HCT116 (cell line): ENCODE results near the gene SERGEF. TPM values are rescaled to one million over a fixed set of nuclear protein-coding genes. Genes with fewer than 3 reads are reported as not detected.

ENCODE experiments used
- ATAC-seq: fragments of 200-7000 bp; cut with Tn5 transposase; 2 replicates; pipeline ENCODE4 v1.9.1; 2020; ENCODE audit warnings: mild to moderate bottlenecking, moderate library complexity
- BruUV-seq: library from RNA; stranded (reverse); fragments of 400-500 nt; replicated peaks from 2 replicates; lab custom pipeline; 2021; lab: Mats Ljungman, UMichigan
- CTCF ChIA-PET: fragments of 300-600 bp; sonication (Branson Sonifier 250); formaldehyde crosslinking; loops from one replicate; lab custom pipeline; 2021; ENCODE audit warnings: antibody characterized with exemption; lab: Charles Lee
- POLR2A ChIA-PET: fragments of 300-600, 350-600 bp; sonication (Branson Sonifier 250); formaldehyde crosslinking; loops from one replicate; lab custom pipeline; 2021; ENCODE audit warnings: antibody characterized with exemption; lab: Charles Lee
- RAD21 ChIA-PET, 2 experiments: fragments of 300-600 bp; sonication (Branson Sonifier 250); formaldehyde crosslinking; loops; one replicate each; lab custom pipeline; 2023; ENCODE audit warnings: low total read pairs in 2 of 2; ENCODE audit not compliant: uncharacterized antibody in 2 of 2, unreplicated experiment in 2 of 2, low non-redundant PET in 1 of 2; lab: Charles Lee
- DNase-seq: peaks from one replicate; pipeline ENCODE4 v3.0.0-alpha.2; 2010; ENCODE audit warnings: low read depth, low spot score
- H2AFZ ChIP-seq: fragments of 200-600 bp; shearing (Covaris generic), sonication (generic); 2 replicates; pipeline ENCODE4 v1.6.1; 2017; ENCODE audit warnings: low read depth, mixed run types, mixed read lengths, antibody characterized with exemption, low read length; ENCODE audit not compliant: poor library complexity, severe bottlenecking
- H3K27ac ChIP-seq: 2 replicates; pipeline ENCODE4 v1.5.1; 2012; ENCODE audit warnings: low read depth, low read length
- H3K27me3 ChIP-seq: fragments of 200-600 bp; sonication (generic); 2 replicates; pipeline ENCODE4 v1.6.1; 2016; ENCODE audit warnings: mixed run types, low read length, mixed read lengths; ENCODE audit not compliant: insufficient read depth
- H3K36me3 ChIP-seq, 2 experiments: fragments of 200-500 bp in 1 of 2; fragments of 200-600 bp in 1 of 2; sonication (Bioruptor generic) in 1 of 2; sonication (generic) in 1 of 2; 2 replicates each; pipeline versions ENCODE4 v1.5.1 to v1.6.1; 2014 to 2016; ENCODE audit warnings: low read length in 2 of 2, inconsistent platforms in 1 of 2, mixed read lengths in 1 of 2, mixed run types in 1 of 2; ENCODE audit not compliant: insufficient read depth in 2 of 2, control insufficient read depth in 1 of 2
- H3K4me1 ChIP-seq, 2 experiments: fragments of 200-600 bp in 1 of 2; sonication (generic) in 1 of 2; 2 replicates each; pipeline versions ENCODE4 v1.5.1 to v1.6.1; 2012 to 2017; ENCODE audit warnings: low read length in 2 of 2, inconsistent platforms in 1 of 2, mild to moderate bottlenecking in 1 of 2, mixed read lengths in 1 of 2, mixed run types in 1 of 2, moderate library complexity in 1 of 2; ENCODE audit not compliant: insufficient read depth in 2 of 2, control insufficient read depth in 1 of 2
- H3K4me2 ChIP-seq: fragments of 200-600 bp; sonication (generic); 2 replicates; pipeline ENCODE4 v1.6.1; 2017; ENCODE audit warnings: mixed run types, low read length, mixed read lengths
- H3K4me3 ChIP-seq, 2 experiments: fragments of 200-600 bp in 1 of 2; sonication (generic) in 1 of 2; replicated peaks in 1 of 2; 2 replicates each; pipeline ENCODE4 v1.5.1; 2011 to 2016; ENCODE audit warnings: low read length in 2 of 2, control low read depth in 1 of 2, low read depth in 1 of 2, mild to moderate bottlenecking in 1 of 2, mixed read lengths in 1 of 2, mixed run types in 1 of 2
- H3K79me2 ChIP-seq: fragments of 200-600 bp; sonication (generic); 2 replicates; pipeline ENCODE4 v1.6.1; 2017; ENCODE audit warnings: mild to moderate bottlenecking, mixed run types, low read length, moderate library complexity, mixed read lengths; ENCODE audit not compliant: insufficient read depth
- H3K9ac ChIP-seq: fragments of 200-600 bp; sonication (generic); 2 replicates; pipeline ENCODE4 v1.6.1; 2016; ENCODE audit warnings: low read length, mixed read lengths
- H3K9me2 ChIP-seq: fragments of 200-600 bp; sonication (generic), shearing (Covaris generic); 2 replicates; pipeline ENCODE4 v1.6.1; 2017; ENCODE audit warnings: mixed run types, mild to moderate bottlenecking, moderate library complexity; ENCODE audit not compliant: insufficient read depth
- H3K9me3 ChIP-seq, 2 experiments: fragments of 200-500 bp in 1 of 2; fragments of 200-600 bp in 1 of 2; sonication (Bioruptor generic) in 1 of 2; sonication (generic) in 1 of 2; 2 replicates each; pipeline ENCODE4 v1.6.1; 2014 to 2017; ENCODE audit warnings: low read length in 2 of 2, mixed read lengths in 2 of 2, inconsistent platforms in 1 of 2, low read depth in 1 of 2, mild to moderate bottlenecking in 1 of 2, mixed run types in 1 of 2, moderate library complexity in 1 of 2; ENCODE audit not compliant: control insufficient read depth in 1 of 2, insufficient read depth in 1 of 2
- H4K20me1 ChIP-seq: fragments of 200-600 bp; sonication (generic), shearing (Covaris generic); 2 replicates; pipeline ENCODE4 v1.6.1; 2017; ENCODE audit warnings: mixed run types, mild to moderate bottlenecking, moderate library complexity; ENCODE audit not compliant: insufficient read depth
- CBX3 ChIP-seq: IDR thresholded peaks from 2 replicates; pipeline ENCODE4 v1.6.1; 2012; ENCODE audit warnings: low read depth
- CEBPB ChIP-seq: IDR thresholded peaks from 2 replicates; pipeline ENCODE4 v1.6.1; 2012; ENCODE audit warnings: low read depth
- ELF1 ChIP-seq: IDR thresholded peaks from 2 replicates; pipeline ENCODE4 v1.6.1; 2012; ENCODE audit warnings: low read depth, borderline replicate concordance
- EZH2 ChIP-seq: fragments of 200-600 bp; sonication (generic); IDR thresholded peaks from 2 replicates; pipeline ENCODE4 v1.6.1; 2017; ENCODE audit warnings: antibody characterized with exemption, mixed run types
- EZH2phosphoT487 ChIP-seq: fragments of 200-600 bp; IDR thresholded peaks from 2 replicates; pipeline ENCODE4 v1.6.1; 2018; ENCODE audit warnings: antibody characterized with exemption, borderline replicate concordance
- FOSL1 ChIP-seq: IDR thresholded peaks from 2 replicates; pipeline ENCODE4 v1.6.1; 2012; ENCODE audit warnings: low read depth
- JUND ChIP-seq: IDR thresholded peaks from 2 replicates; pipeline ENCODE4 v1.6.1; 2012
- POLR2A ChIP-seq: IDR thresholded peaks from 2 replicates; pipeline ENCODE4 v1.7.0; 2011; ENCODE audit warnings: borderline replicate concordance; ENCODE audit not compliant: insufficient read depth, insufficient read length; ENCODE audit errors: extremely low read depth
- POLR2AphosphoS5 ChIP-seq: IDR thresholded peaks from 2 replicates; pipeline ENCODE4 v1.6.1; 2011; ENCODE audit warnings: mild to moderate bottlenecking, low read depth, low read length, moderate library complexity
- RAD21 ChIP-seq: IDR thresholded peaks from 2 replicates; pipeline ENCODE4 v1.6.1; 2012; ENCODE audit warnings: low read depth, mild to moderate bottlenecking
- REST ChIP-seq: IDR thresholded peaks from 2 replicates; pipeline ENCODE4 v1.6.1; 2012; ENCODE audit warnings: low read depth
- SP1 ChIP-seq: IDR thresholded peaks from 2 replicates; pipeline ENCODE4 v1.6.1; 2012; ENCODE audit warnings: low read depth
- SRF ChIP-seq: IDR thresholded peaks from 2 replicates; pipeline ENCODE4 v1.6.1; 2012; ENCODE audit warnings: low read depth
- ZFX ChIP-seq: fragments of 450-650 bp; IDR thresholded peaks from 2 replicates; pipeline ENCODE4 v1.6.1; 2017
- ZNF274 ChIP-seq: fragments of 200-500 bp; sonication (Bioruptor generic); IDR thresholded peaks from 2 replicates; pipeline ENCODE4 v1.6.1; 2014; ENCODE audit warnings: mild to moderate bottlenecking, low read depth, low read length, inconsistent platforms
- intact Hi-C: fragments of 100-400 bp; cut with micrococcal nuclease; formaldehyde crosslinking; loops from 2 replicates; pipeline ENCODE4 v1.10.0; 2022
- total RNA-seq: library from RNA; stranded (reverse); gene quantifications from one replicate; pipeline ENCODE4 v1.2.1, GENCODE V29; 2021; ENCODE audit not compliant: unreplicated experiment
- TF ChIP-seq, protein P1 (sequence below): IDR thresholded peaks from 2 replicates; pipeline ENCODE4 v1.6.1; 2011; ENCODE audit warnings: mild to moderate bottlenecking, low read length, moderate library complexity; ENCODE audit not compliant: insufficient replicate concordance; ENCODE audit errors: extremely low read depth
- TF ChIP-seq, protein P2 (sequence below): IDR thresholded peaks from 2 replicates; pipeline ENCODE4 v1.6.1; 2012

Gene SERGEF
- total RNA-seq, 1 experiment from 2014 or later: 32.8 TPM

DNA sequence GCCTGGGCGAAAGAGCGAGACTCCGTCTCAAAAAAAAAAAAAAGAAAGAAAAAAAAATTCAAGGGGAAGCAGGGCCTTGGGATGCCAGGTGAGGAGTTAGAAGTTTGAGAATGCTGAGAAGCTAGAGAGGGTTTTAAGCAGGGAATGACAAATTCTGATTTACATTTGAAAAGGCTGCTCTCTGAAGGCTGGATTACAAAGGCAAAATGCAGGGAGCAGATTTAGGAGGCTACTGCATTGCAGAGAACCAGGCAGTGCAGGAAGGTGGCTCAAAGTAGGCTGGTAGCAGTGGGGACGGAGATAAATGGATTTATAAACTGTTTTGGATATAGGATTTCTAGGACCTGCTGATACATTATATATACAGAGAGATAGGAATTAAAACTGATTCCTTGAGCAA, 211.7 kb downstream of the SERGEF start:
- BruUV-seq: no TSS peak
- TF ChIP-seq JUND (no peak), ZNF274 (no peak), RAD21 (no peak), SRF (no peak), SP1 (no peak), POLR2AphosphoS5 (no peak), POLR2A (no peak), REST (no peak), CEBPB (no peak), CBX3 (no peak), FOSL1 (no peak), ELF1 (no peak), EZH2phosphoT487 (no peak), EZH2 (no peak), ZFX (no peak)
- TF ChIP-seq, protein P1, sequence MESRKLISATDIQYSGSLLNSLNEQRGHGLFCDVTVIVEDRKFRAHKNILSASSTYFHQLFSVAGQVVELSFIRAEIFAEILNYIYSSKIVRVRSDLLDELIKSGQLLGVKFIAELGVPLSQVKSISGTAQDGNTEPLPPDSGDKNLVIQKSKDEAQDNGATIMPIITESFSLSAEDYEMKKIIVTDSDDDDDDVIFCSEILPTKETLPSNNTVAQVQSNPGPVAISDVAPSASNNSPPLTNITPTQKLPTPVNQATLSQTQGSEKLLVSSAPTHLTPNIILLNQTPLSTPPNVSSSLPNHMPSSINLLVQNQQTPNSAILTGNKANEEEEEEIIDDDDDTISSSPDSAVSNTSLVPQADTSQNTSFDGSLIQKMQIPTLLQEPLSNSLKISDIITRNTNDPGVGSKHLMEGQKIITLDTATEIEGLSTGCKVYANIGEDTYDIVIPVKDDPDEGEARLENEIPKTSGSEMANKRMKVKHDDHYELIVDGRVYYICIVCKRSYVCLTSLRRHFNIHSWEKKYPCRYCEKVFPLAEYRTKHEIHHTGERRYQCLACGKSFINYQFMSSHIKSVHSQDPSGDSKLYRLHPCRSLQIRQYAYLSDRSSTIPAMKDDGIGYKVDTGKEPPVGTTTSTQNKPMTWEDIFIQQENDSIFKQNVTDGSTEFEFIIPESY: no peak
- TF ChIP-seq, protein P2, sequence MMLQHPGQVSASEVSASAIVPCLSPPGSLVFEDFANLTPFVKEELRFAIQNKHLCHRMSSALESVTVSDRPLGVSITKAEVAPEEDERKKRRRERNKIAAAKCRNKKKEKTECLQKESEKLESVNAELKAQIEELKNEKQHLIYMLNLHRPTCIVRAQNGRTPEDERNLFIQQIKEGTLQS: no peak
- Histone ChIP-seq H3K4me2 (no peak overlapping the region), H3K9ac (no peak overlapping the region), H3K27ac (no peak overlapping the region), H3K9me2 (no peaks in the 10 kb centered on the region), H3K27me3 (no peaks in the 10 kb centered on the region), H3K4me3 (no peak overlapping the region), H2AFZ (no peak overlapping the region), H3K79me2 (no peaks in the 10 kb centered on the region), H3K36me3 (no peaks in the 10 kb centered on the region), H3K4me1 (no peaks in the 10 kb centered on the region), H4K20me1 (no peaks in the 10 kb centered on the region), H3K9me3 (no peaks in the 10 kb centered on the region)
- no peak for ATAC-seq
- POLR2A ChIA-PET: no interaction called here
- RAD21 ChIA-PET: no interaction called here
- intact Hi-C loops: no loop called here
- no peak for DNase-seq
- CTCF ChIA-PET: no interaction called here
